Heart left ventricle (tissue), 16 donors: ENCODE results near the gene EIF4G3. TPM values are rescaled to one million over a fixed set of nuclear protein-coding genes. Genes with fewer than 3 reads are reported as not detected.

ENCODE experiments used
- ATAC-seq, 4 donors: fragments of 200-7000 bp; cut with Tn5 transposase; one replicate each; pipeline ENCODE4 v1.9.1; 2020 to 2022; ENCODE audit warnings: moderate library complexity in 4 of 4, mild to moderate bottlenecking in 3 of 4, moderate number of reproducible peaks in 1 of 4
- DNase-seq, 5 donors: peaks; one replicate each; pipeline ENCODE4 v3.0.0-alpha.2; 2020
- H3K27ac ChIP-seq, 12 donors: fragments of 200-600 bp; sonication (generic) in 4 of 12; one replicate each; pipeline versions ENCODE4 v1.5.0 to v1.8.0; 2016 to 2022; ENCODE audit warnings: mild to moderate bottlenecking in 2 of 12
- H3K27me3 ChIP-seq, 9 donors: fragments of 200-600 bp; sonication (generic) in 2 of 9; one replicate each; pipeline versions ENCODE4 v1.5.1 to v1.8.0; 2016 to 2022; ENCODE audit warnings: mild to moderate bottlenecking in 3 of 9
- H3K36me3 ChIP-seq, 9 donors: fragments of 200-600 bp; sonication (generic) in 2 of 9; one replicate each; pipeline versions ENCODE4 v1.5.0 to v1.8.0; 2018 to 2022; ENCODE audit warnings: mild to moderate bottlenecking in 2 of 9
- H3K4me1 ChIP-seq, 12 donors: fragments of 200-600 bp; sonication (generic) in 4 of 12; one replicate each; pipeline versions ENCODE4 v1.5.0 to v1.8.0; 2016 to 2022; ENCODE audit warnings: mild to moderate bottlenecking in 3 of 12
- H3K4me3 ChIP-seq, 12 donors: fragments of 200-600 bp; sonication (generic) in 4 of 12; one replicate each; pipeline versions ENCODE4 v1.5.0 to v1.8.0; 2017 to 2022; ENCODE audit warnings: mild to moderate bottlenecking in 9 of 12, moderate library complexity in 4 of 12
- H3K9me3 ChIP-seq, 12 donors: fragments of 200-600 bp; sonication (generic) in 4 of 12; one replicate each; pipeline versions ENCODE4 v1.5.0 to v1.8.0; 2016 to 2022; ENCODE audit warnings: mild to moderate bottlenecking in 1 of 12
- CTCF ChIP-seq, 12 donors: fragments of 200-600 bp; sonication (generic) in 4 of 12; IDR thresholded peaks; one replicate each; pipeline versions ENCODE4 v1.5.0 to v1.8.0; 2018 to 2022; ENCODE audit warnings: antibody characterized with exemption in 12 of 12, mild to moderate bottlenecking in 5 of 12
- POLR2A ChIP-seq, 2 donors: fragments of 450-650 bp; IDR thresholded peaks; one replicate each; pipeline ENCODE4 v1.6.1; 2017; ENCODE audit warnings: antibody characterized with exemption in 2 of 2, mild to moderate bottlenecking in 2 of 2, moderate library complexity in 2 of 2
- WGBS, 4 donors: extraction: QIAGEN DNeasy Blood & Tissue Kit in 2 of 4; methylation state at CpG; one replicate each; pipeline versions ENCODE4 v1.1.5 to v1.1.7; 2013 to 2018; 5-methylcytosine and 5-hydroxymethylcytosine counted together
- intact Hi-C, 10 donors: fragments of 100-400 bp; cut with DNase I; formaldehyde crosslinking; loops; one replicate each; pipeline versions ENCODE4 v1.11.1 to v1.14.2; 2022
- polyA plus RNA-seq, 2 donors: library from polyadenylated mRNA; stranded (reverse); fragments of 200-250 nt; gene quantifications; one replicate each; pipeline ENCODE4 v1.2.3, GENCODE V29; 2013
- total RNA-seq, 9 donors: library from RNA; depleted of rRNA in 2 of 9; stranded (reverse); fragments of >200 nt in 2 of 9; fragmentation: NEBNext Ultra II Directional in 3 of 9; extraction: Animal tissue kit (Norgen Biotek cat#: 25700) in 3 of 9; gene quantifications; one replicate each; pipeline versions ENCODE4 v1.1.0 to v1.2.4, GENCODE V29; 2016 to 2023
- donor health status: ischemic (EF 13 %, LVEDD 7.1; RV severe dilation, severe dysfunction).
- donor health status: healthy with polysubstance abuse.
- donor health status: DM: no; HTN: yes; CAD: no.
- donor health status: DM: no; HTN: no; CAD: no.
- donor health status: ischemic (EF 25% LVEDD 6.9; RV normal size, moderate dysfunction).
- donor health status: ischemic (EF 25% LVEDD 5.7; RV mildly dilated, moderate dysfunction).
- donor health status: healthy.
- donor health status: DM: yes; HTN: yes; CAD: no.
- donor health status: ischemic (EF 35%, LVEDD 5.7; RV mildly dilated, moderate dysfunction).
- donor health status: nonischemic (EF 11% LVEDD 7.7; RV severe dilation, severe dysfunction).
- donor health status: DM: yes; HTN: yes; CAD: no.
- donor health status: PGD.
- donor health status: ischemic (EF 29% LVEDD 5.4; RV normal size, mild dysfunction).
- donor health status: nonischemic (EF 23%, LVEDD 6.1; RV moderate dilation, normal function).

EIF4G3 gene
- total and polyA plus RNA-seq, 11 donors: 14.6 to 49.0 (median 36.2) TPM

GRCh38 chr1:21149855-21150432, 26.8 kb downstream of the EIF4G3 start:
- Histone ChIP-seq H3K27ac (peak overlapping the region; percentile 53 to 84 (median 63)), H3K36me3 (peaks cover 0 to 39% (median 7%) of the 10 kb centered on the region in 9 donors), H3K4me3 (peak overlapping the region in 1 of 12 donors; percentile 9), H3K27me3 (no peaks in the 10 kb centered on the region), H3K4me1 (peaks cover 0 to 41% (median 25%) of the 10 kb centered on the region in 12 donors), H3K9me3 (no peaks in the 10 kb centered on the region)
- WGBS, 4 donors: 50 to 61% (median 55%) methylated on average over 3 of the region's 3 CpGs
- intact Hi-C loops: no loop called here
- ATAC-seq (peak; percentile 69 to 82 (median 78)), DNase-seq (peak in 2 of 5 donors; percentile 38 to 39)
- no peak for TF ChIP-seq CTCF (IDR thresholded peaks at IDR 0.05)
- TF ChIP-seq POLR2A (IDR thresholded peaks at IDR 0.05): no peak

DNA sequence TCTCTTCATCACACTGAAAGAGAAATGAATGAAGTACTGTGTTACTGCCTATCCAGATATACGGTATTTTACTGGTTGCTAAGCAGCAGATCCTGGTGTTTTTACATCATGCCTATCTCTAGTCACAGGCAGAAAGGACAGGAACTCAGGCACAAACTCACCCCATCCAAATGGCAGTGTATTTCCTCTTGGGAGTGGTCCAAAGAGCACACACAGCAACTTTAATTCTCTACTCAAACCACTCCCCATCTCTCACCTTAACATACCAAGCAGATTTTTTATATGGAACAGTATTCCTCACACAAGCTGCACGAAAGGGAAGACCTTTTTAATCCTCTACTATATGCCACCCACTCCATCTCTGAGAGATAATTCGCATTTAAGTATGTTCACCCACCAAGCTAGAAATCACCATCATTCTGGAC, 27.3 kb downstream of the EIF4G3 start:
- no peaks in the 10 kb centered on the region for H3K9me3 ChIP-seq
- intact Hi-C loops: no loop called here
- ATAC-seq: peak; percentile 86 to 93 (median 88)
- H3K36me3 ChIP-seq: peaks cover 0 to 34% (median 7%) of the 10 kb centered on the region in 9 donors
- H3K27ac ChIP-seq: peak overlapping the region; percentile 53 to 84 (median 63)
- 18 to 35% (median 30%) methylated on average over 3 of the region's 3 CpGs for WGBS, 4 donors
- H3K27me3 ChIP-seq: no peaks in the 10 kb centered on the region
- H3K4me1 ChIP-seq: peaks cover 0 to 41% (median 25%) of the 10 kb centered on the region in 12 donors
- peak overlapping the region in 1 of 12 donors; percentile 9 for H3K4me3 ChIP-seq
- TF ChIP-seq POLR2A (IDR thresholded peaks at IDR 0.05): no peak
- no peak for TF ChIP-seq CTCF (IDR thresholded peaks at IDR 0.05)
- DNase-seq: peak in 1 of 5 donors; percentile 34

DNA sequence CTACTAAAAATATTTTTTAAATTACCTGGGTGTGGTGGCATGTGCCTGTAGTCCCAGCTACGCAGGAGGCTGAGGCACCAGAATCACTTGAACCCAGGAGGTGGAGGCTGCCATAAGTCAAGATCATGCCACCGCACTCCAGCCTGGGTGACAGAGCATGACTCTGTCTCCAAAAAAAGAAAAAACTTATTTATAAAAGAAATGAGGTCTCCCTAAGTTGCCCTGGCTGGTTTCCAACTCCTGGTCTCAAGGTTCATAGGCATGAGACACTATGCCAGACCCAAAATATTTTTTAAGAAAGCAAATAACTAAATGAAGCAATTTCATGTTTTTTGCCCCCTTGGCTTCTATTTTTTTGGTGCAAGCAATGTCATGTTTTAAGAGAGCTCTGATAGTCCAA, 32.9 kb downstream of the EIF4G3 start:
- 89 to 100% (median 94%) methylated on average over 2 of the region's 2 CpGs for WGBS, 4 donors

More for the DNA sequence above, 32.9 kb downstream of the EIF4G3 start:
- Histone ChIP-seq H3K27me3 (no peaks in the 10 kb centered on the region), H3K9me3 (no peaks in the 10 kb centered on the region), H3K4me1 (peaks cover 0 to 19% (median 5%) of the 10 kb centered on the region in 12 donors), H3K36me3 (peaks cover 0 to 35% (median 9%) of the 10 kb centered on the region in 9 donors), H3K4me3 (no peak overlapping the region), H3K27ac (no peak overlapping the region)
- no peak for DNase-seq
- ATAC-seq: no peak
- TF ChIP-seq CTCF (IDR thresholded peaks at IDR 0.05) (no peak), POLR2A (IDR thresholded peaks at IDR 0.05) (no peak)
- intact Hi-C loops: no loop called here
